Pulmonary artery endothelial cell (primary cell): Measurements from ENCODE around the gene NDN. TPM values are rescaled to one million over a fixed set of nuclear protein-coding genes. Genes with fewer than 3 reads are reported as not detected.
"Not testable (repeated sequence)": the region's sequence is repeated elsewhere in the genome, so short reads cannot be mapped to it uniquely, and the experiment has no call there.

Experiments used
- DNase-seq: peaks from one replicate; pipeline ENCODE4 v3.0.0-alpha.2; 2011; ENCODE audit warnings: low read depth, low spot score
- total RNA-seq: library from RNA; depleted of rRNA; stranded (reverse); fragments of >200 nt; gene quantifications from 2 replicates; pipeline ENCODE4 v1.2.3, GENCODE V29; 2014

NDN gene
- 6.5 and 25.0 TPM in 2 replicates for total RNA-seq

- DNase-seq: no peak
Measured at GRCh38 chr15:23687143-23687470, at the start of gene NDN. TSS of gene NDN (minus strand) at chr15:23687305. CDS start at chr15:23687217, 88 bp downstream.

GRCh38 chr15:23736033-23736673 is 49.0 kb upstream of the NDN start:
- DNase-seq: no peak

GRCh38 chr15:23734862-23735261 is 47.8 kb upstream of the NDN start:
- DNase-seq: no peak

GRCh38 chr15:23713874-23714656 is 27.0 kb upstream of the NDN start:
- not testable (repeated sequence) for DNase-seq

- DNase-seq: no peak
Measured at GRCh38 chr15:23708332-23708731, 21.2 kb upstream of the NDN start.

- DNase-seq: no peak
Measured at GRCh38 chr15:23695282-23695681, 8.2 kb upstream of the NDN start.

GRCh38 chr15:23694592-23694991 is 7.5 kb upstream of the NDN start:
- no peak for DNase-seq

- DNase-seq: no peak
Measured at GRCh38 chr15:23690450-23690852, 3.3 kb upstream of the NDN start.

- no peak for DNase-seq
Measured at GRCh38 chr15:23690015-23690414, 2.9 kb upstream of the NDN start.

GRCh38 chr15:23686466-23687142 is 501 bp downstream of the NDN start:
- DNase-seq: no peak

- no peak for DNase-seq
Measured at GRCh38 chr15:23671481-23671880, 15.6 kb downstream of the NDN start.

GRCh38 chr15:23670970-23671369 is 16.1 kb downstream of the NDN start:
- DNase-seq: no peak

GRCh38 chr15:23663232-23663631 is 23.9 kb downstream of the NDN start:
- no peak for DNase-seq

- DNase-seq: no peak
Measured at GRCh38 chr15:23648920-23649515, 38.1 kb downstream of the NDN start.

GRCh38 chr15:23647421-23648370 is 39.4 kb downstream of the NDN start, which contains the start of gene MAGEL2:
TSS of gene MAGEL2 (minus strand) at chr15:23647867. CDS start at chr15:23647742, 125 bp downstream.
- DNase-seq: no peak

- DNase-seq: no peak
Measured at GRCh38 chr15:23647001-23647295, 40.2 kb downstream of the NDN start.

- no peak for DNase-seq
Measured at GRCh38 chr15:23646165-23647000, 40.7 kb downstream of the NDN start.

- no peak for DNase-seq
Measured at GRCh38 chr15:23645371-23646164, 41.5 kb downstream of the NDN start.

GRCh38 chr15:23644829-23645228 is 42.3 kb downstream of the NDN start:
- DNase-seq: no peak
